Fibroblast of the aortic adventitia (primary cell): ENCODE measurements around the gene JMJD6. TPM values are rescaled to one million over a fixed set of nuclear protein-coding genes. Genes with fewer than 3 reads are reported as not detected.
"Not testable (repeated sequence)": the region's sequence is repeated elsewhere in the genome, so short reads cannot be mapped to it uniquely, and the experiment has no call there.

ENCODE experiments used
- DNase-seq: peaks from one replicate; pipeline ENCODE4 v3.0.0-alpha.2; 2010; ENCODE audit warnings: low read depth
- H3K4me3 ChIP-seq: 2 replicates; pipeline ENCODE4 v1.5.1; 2011; ENCODE audit warnings: low read depth, mild to moderate bottlenecking, control low read depth, low read length, moderate library complexity
- total RNA-seq: library from RNA; depleted of rRNA; stranded (reverse); fragments of >200 nt; gene quantifications from 2 replicates; pipeline ENCODE4 v1.2.3, GENCODE V29; 2012; ENCODE audit warnings: low replicate concordance
- TF ChIP-seq, protein P1 (sequence below): IDR thresholded peaks from 2 replicates; pipeline ENCODE4 v1.5.1; 2011; ENCODE audit warnings: mild to moderate bottlenecking, low read length, control low read depth, inconsistent platforms; ENCODE audit not compliant: insufficient read depth

Gene JMJD6
- total RNA-seq, 1 donor: 10.8 TPM

DNA sequence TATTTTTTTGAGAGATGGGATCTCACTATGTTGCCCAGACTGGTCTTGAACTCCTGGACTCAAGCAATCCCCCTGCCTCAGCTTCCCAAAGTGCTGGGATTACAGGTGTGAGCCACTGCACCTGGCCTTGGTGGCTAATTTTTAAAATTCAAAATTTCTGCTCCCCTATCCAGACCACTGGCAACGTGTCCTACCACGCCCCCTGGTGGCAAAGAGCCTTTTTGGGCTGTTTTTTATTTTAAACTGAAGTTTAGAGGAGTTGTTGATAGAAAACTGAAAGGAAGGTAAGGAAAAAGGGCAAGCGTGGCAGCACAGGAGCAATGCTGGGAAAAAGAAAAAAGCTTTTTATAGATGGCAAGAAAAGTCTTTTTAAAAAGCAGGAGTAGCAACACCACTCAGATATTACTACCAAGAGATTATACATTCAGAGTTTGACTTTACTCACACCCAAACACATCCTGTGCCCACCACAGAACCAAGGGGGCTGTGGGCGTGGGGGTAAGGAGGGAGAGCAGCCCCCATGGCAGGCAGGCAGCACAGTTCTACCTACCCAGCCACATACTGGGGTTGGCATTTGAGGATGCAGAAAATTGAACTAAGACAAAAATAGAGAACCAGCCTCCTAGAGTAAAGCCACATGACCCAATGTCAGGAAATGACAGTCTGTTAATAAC is 11.4 kb downstream of the JMJD6 start:
- no peak overlapping the region for H3K4me3 ChIP-seq
- DNase-seq: peak; percentile 76
- TF ChIP-seq, protein P1, sequence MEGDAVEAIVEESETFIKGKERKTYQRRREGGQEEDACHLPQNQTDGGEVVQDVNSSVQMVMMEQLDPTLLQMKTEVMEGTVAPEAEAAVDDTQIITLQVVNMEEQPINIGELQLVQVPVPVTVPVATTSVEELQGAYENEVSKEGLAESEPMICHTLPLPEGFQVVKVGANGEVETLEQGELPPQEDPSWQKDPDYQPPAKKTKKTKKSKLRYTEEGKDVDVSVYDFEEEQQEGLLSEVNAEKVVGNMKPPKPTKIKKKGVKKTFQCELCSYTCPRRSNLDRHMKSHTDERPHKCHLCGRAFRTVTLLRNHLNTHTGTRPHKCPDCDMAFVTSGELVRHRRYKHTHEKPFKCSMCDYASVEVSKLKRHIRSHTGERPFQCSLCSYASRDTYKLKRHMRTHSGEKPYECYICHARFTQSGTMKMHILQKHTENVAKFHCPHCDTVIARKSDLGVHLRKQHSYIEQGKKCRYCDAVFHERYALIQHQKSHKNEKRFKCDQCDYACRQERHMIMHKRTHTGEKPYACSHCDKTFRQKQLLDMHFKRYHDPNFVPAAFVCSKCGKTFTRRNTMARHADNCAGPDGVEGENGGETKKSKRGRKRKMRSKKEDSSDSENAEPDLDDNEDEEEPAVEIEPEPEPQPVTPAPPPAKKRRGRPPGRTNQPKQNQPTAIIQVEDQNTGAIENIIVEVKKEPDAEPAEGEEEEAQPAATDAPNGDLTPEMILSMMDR: peak; percentile 83

DNA sequence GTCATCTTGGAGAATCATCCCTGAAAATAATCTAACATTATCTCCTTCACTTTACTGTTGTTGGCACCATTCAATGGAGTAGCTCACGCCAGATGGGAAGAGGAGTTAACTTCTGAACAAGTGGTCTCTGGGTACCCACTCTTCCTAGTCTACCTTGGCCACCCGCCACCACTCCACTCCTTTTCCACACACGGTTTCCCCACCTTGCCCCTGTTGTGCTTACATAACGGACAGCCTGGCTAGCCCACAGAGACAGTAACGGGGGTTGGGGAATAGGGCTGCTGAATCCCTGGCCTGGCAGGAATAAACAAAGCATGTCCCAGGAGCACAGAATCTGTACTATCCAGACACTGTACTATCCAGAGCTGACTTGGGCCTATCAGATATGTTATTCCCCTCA is 12.1 kb downstream of the JMJD6 start:
- H3K4me3 ChIP-seq: no peak overlapping the region
- TF ChIP-seq, protein P1: no peak
- DNase-seq: no peak

DNA sequence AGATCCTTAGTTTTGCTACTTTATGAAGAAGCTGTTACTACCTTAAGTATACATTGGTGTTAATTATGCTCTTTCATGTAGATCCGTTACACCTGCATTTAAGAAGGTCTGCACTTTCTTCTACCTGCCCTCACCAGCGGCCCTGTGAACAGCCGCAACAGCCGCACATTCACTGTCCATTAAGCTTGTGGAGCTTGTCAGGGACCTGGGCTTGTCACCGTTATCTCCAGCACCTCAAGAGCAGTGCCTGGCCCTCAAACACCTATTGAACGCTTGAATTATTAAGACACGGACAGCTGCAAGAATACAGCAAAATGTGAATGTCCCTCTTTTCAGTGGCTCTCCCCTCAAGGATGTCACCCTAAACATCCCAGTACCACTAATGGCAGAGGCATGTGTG is 12.6 kb downstream of the JMJD6 start:
- DNase-seq: no peak
- no peak overlapping the region for H3K4me3 ChIP-seq
- TF ChIP-seq, protein P1: no peak

DNA sequence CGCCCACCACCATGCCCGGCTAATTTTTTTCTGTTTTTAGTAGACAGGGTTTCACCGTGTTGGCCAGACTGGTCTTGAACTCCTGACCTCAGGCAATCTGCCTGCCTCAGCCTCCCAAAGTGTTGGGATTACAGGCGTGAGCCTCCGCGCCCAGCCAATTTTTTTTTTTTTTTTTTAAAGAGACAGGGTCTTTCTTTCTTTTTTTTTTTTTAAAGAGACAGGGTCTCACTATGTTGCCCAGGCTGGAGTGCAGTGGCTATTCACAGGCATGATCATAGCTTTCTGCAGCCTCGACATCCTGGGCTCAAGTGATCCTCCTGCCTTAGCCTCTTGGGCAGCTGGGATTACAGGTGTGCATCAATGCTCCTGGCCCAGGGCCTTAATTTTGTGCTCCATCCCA is 14.1 kb downstream of the JMJD6 start:
- not testable (repeated sequence) for H3K4me3 ChIP-seq, DNase-seq

DNA sequence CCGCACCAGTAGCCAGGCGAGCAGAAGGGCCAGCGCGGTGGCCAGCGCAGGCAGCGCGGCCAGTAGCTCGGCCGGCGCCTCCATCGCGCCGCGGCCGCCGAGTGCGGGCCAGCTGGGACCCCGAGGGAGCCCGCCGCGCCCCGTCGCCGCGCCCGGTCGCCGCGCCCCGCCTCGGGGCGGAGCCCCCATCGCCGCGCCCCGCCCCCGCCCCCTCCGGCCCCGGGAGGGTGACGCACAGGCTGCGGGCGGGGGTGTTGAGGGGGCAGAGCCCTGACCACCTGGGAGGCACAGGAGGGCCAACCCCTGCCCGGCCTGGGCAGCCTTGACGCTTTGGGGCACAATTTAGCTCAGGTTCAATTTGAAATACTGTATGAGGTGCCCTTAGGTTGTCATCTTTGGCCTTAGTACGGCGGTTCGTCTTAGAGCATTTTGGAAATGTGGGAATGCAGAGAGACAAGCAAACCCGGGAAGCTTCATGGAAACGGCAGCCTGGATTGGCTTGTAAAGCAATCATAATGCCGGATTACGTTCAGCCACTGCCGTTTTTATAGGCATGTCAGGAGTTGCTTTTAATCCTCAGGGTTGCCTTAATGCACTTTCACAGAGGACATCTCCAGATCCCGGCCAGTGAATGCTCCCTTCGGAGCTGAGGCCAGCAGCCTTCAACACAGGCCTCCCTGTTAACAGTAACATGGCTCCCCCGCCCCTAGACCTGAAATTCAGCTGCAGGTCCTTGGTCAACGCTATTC is 15.4 kb downstream of the JMJD6 start, which contains the start of gene MXRA7:
MXRA7 (minus strand) TSS at position 103 of the 749 bp plus-strand sequence; CDS start at position 84, 19 bp downstream.
- peak; percentile 61 for DNase-seq

DNA sequence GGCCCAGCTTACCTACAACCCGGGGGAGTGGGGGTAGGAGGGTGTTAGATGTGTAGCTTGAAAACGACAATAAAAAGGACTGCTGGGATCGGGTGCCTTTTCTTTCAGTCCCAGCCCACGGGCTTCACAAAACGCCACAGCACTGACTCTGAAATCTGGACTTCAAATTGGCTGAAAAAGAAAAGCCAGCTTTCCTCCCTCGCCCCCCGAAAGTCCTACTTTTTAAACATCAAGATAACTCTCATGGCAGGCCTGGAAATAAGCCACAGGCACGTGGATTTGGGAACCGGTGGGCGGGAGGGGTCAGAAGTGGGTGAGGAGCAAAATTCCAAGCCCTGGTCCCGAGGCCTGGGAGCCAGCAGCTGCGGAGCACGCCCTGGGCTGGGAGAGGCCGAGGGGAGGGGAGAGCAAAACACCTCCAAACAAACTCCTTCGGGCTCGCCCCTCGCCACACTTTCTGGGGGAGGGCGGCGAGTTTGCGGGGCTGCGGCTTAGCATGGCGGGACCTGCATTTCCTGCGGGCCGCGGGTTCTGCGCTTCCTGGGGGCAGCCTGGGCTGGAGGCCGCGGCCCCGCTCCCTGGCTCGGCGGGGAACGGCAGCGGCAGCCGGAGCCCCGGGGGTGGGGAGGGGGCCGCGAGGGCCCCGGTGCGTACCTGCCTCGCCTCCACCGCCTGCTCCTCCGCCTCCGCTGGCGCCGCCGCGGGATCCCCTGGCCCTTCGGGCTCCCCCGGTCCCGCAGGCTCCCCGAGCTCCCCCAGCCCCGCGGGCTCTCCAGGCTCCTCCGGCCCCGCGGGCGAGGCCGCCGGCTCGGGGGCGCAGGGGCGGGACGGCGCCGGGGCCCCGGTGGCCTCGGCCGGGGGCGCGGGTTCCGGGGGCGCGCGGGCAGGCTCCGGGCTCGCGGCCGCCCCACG is 16.2 kb downstream of the JMJD6 start:
- peak overlapping the region; percentile 91 for H3K4me3 ChIP-seq
- peak; percentile 60 for DNase-seq

More for the DNA sequence above, 15.4 kb downstream of the JMJD6 start, which contains the start of gene MXRA7:
- H3K4me3 ChIP-seq: peak within 1 kb of the TSS; percentile 91
- TF ChIP-seq, protein P1: no peak

DNA sequence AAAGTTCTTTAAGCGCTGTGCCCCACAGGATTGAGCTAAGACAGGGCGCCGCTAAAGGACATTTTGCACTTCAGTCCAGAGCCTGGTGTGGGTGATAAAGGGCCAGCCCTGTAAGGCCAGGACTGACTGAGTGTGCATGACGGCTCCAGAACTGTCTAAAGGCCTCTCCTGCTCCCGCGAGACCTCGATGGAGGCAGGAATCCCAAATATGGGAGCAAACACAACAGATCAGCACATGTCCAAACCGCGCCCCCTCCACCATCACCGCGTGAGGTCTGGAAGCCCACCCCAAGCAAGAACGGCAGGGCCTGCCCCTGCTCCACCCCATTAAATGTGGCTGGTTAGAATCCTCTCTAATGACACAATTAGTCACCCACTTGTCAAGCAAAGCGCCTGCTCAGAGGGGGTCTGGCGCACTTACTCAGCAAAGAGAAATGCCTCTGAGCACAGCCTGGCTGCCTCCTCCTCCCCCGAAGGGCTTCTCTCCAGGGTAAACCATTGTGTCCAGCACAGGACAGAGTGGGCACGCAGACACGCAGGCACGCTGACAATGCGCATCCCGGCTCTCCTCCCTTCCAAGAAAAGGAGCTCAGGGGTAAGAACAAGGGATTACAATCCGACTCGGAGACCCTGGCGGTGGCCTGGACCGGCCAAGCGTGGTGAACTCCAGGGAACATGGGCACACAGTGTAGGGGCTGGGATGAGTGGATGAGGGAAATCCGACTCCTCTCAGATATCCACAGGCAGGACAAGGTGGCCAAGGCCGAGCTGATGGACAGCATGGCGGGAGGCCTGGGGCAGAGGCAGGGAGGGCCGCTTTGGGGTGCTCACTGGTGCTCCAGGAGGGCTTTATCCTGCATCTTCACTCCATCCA is 17.1 kb downstream of the JMJD6 start:
- peak overlapping the region; percentile 91 for H3K4me3 ChIP-seq
- TF ChIP-seq, protein P1: no peak

More for the DNA sequence above, 17.1 kb downstream of the JMJD6 start:
- DNase-seq: peak; percentile 98
